ENCODE data around the gene INPP4A.

Gene INPP4A

DNA sequence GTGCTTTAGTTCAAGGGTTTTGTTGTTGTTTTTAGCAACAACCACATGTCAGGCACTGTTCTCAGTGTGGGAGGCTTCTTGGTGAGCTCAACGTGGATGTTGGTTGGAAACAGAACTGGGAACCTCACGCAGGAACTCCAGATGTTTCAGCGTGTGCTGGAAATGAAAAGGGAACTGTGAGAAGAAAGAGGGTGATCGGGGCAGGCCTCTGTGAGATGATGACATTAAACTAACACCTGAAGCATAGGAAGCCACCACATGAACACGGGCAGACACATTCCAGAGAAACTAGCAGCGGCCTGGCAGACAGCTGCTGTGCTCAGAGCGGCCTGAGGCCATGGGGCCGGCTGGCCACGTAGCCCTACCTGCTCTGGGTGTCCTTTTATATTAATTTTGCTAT lies 97.2 kb downstream of the INPP4A start:
- DNase-seq (ENCODE audit: low read depth in 1 of 2, low spot score in 1 of 2): peak; percentile 21 to 50
- H3K4me3 ChIP-seq (replicated peaks; ENCODE audit: insufficient read depth, low read length): no peak overlapping the region
- TF ChIP-seq SPI1 (IDR thresholded peaks at IDR 0.05; ENCODE audit: borderline replicate concordance, low read depth) (peak; percentile 46; the same call in 1 of the 2 replicates), POLR2AphosphoS5 (IDR thresholded peaks at IDR 0.05; ENCODE audit: low read depth) (peak; percentile 51; the same call in 1 of the 2 replicates)
- TF ChIP-seq, protein P1, sequence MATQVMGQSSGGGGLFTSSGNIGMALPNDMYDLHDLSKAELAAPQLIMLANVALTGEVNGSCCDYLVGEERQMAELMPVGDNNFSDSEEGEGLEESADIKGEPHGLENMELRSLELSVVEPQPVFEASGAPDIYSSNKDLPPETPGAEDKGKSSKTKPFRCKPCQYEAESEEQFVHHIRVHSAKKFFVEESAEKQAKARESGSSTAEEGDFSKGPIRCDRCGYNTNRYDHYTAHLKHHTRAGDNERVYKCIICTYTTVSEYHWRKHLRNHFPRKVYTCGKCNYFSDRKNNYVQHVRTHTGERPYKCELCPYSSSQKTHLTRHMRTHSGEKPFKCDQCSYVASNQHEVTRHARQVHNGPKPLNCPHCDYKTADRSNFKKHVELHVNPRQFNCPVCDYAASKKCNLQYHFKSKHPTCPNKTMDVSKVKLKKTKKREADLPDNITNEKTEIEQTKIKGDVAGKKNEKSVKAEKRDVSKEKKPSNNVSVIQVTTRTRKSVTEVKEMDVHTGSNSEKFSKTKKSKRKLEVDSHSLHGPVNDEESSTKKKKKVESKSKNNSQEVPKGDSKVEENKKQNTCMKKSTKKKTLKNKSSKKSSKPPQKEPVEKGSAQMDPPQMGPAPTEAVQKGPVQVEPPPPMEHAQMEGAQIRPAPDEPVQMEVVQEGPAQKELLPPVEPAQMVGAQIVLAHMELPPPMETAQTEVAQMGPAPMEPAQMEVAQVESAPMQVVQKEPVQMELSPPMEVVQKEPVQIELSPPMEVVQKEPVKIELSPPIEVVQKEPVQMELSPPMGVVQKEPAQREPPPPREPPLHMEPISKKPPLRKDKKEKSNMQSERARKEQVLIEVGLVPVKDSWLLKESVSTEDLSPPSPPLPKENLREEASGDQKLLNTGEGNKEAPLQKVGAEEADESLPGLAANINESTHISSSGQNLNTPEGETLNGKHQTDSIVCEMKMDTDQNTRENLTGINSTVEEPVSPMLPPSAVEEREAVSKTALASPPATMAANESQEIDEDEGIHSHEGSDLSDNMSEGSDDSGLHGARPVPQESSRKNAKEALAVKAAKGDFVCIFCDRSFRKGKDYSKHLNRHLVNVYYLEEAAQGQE (IDR thresholded peaks at IDR 0.05; ENCODE audit: insufficient replicate concordance, low read depth): no peak
- no peaks in the 10 kb centered on the region for H3K27me3 ChIP-seq (ENCODE audit: insufficient read depth, poor library complexity, severe bottlenecking)
- H3K27ac ChIP-seq (replicated peaks): 0 out of 2 replicates have a peak overlapping the region, but pooled peaks have one; percentile 3

DNA sequence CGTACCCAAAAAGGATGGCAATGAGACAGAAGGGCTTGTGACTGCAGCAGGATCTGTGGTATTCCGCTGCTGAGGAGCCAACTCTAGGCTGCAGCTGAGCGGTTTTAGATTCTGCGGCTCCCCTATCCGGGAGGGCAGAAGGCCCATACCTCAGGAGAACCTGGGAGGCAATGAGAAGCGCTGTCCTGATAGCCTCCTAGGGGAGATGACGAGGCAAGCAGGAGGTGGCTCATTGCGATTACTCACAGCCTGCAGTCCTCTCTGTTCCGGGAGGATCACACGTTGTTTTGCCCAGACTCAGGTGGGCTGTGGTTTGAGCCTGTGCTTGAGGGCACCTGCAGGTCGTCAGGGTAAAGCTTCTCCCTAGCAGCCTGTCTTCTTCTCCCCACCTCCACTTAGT lies 98.6 kb downstream of the INPP4A start:
- Histone ChIP-seq H3K27me3 (ENCODE audit: insufficient read depth, poor library complexity, severe bottlenecking) (no peaks in the 10 kb centered on the region), H3K4me3 (replicated peaks; ENCODE audit: insufficient read depth, low read length) (no peak overlapping the region), H3K27ac (replicated peaks) (no peak overlapping the region)
- TF ChIP-seq, protein P2, sequence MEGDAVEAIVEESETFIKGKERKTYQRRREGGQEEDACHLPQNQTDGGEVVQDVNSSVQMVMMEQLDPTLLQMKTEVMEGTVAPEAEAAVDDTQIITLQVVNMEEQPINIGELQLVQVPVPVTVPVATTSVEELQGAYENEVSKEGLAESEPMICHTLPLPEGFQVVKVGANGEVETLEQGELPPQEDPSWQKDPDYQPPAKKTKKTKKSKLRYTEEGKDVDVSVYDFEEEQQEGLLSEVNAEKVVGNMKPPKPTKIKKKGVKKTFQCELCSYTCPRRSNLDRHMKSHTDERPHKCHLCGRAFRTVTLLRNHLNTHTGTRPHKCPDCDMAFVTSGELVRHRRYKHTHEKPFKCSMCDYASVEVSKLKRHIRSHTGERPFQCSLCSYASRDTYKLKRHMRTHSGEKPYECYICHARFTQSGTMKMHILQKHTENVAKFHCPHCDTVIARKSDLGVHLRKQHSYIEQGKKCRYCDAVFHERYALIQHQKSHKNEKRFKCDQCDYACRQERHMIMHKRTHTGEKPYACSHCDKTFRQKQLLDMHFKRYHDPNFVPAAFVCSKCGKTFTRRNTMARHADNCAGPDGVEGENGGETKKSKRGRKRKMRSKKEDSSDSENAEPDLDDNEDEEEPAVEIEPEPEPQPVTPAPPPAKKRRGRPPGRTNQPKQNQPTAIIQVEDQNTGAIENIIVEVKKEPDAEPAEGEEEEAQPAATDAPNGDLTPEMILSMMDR (IDR thresholded peaks at IDR 0.05; ENCODE audit: insufficient read depth, low read length): no peak
- TF ChIP-seq, protein P1 (IDR thresholded peaks at IDR 0.05; ENCODE audit: insufficient replicate concordance, low read depth): no peak
- no peak for TF ChIP-seq POLR2AphosphoS5 (IDR thresholded peaks at IDR 0.05; ENCODE audit: low read depth)
- no peak for TF ChIP-seq SPI1 (IDR thresholded peaks at IDR 0.05; ENCODE audit: borderline replicate concordance, low read depth)
- no peak for TF ChIP-seq GABPA (IDR thresholded peaks at IDR 0.05; ENCODE audit: low read depth)
- no peak for DNase-seq (ENCODE audit: low read depth in 1 of 2, low spot score in 1 of 2)

DNA sequence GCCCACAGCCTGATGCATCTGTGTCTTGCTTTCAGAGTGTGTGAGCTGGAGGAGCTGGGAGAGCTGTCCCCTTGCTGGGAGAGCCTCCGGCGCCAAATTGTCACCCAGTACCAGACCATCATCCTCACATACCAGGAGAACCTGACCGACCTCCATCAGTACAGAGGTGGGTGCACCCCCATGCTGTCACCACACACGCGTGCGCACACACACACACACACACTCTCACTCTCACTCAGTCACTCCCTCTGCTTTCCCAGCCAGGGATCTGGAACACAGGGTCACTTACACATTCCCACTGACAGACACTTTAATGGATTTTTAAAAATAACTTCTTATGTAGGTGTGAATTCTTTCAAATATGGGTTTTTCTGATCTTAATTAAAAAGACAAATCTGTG lies 99.2 kb downstream of the INPP4A start:
- Histone ChIP-seq H3K27me3 (ENCODE audit: insufficient read depth, poor library complexity, severe bottlenecking) (no peaks in the 10 kb centered on the region), H3K4me3 (replicated peaks; ENCODE audit: insufficient read depth, low read length) (no peak overlapping the region), H3K27ac (replicated peaks) (no peak overlapping the region)
- TF ChIP-seq SPI1 (IDR thresholded peaks at IDR 0.05; ENCODE audit: borderline replicate concordance, low read depth) (no peak), GABPA (IDR thresholded peaks at IDR 0.05; ENCODE audit: low read depth) (no peak), POLR2AphosphoS5 (IDR thresholded peaks at IDR 0.05; ENCODE audit: low read depth) (no peak)
- TF ChIP-seq, protein P1 (IDR thresholded peaks at IDR 0.05; ENCODE audit: insufficient replicate concordance, low read depth): no peak
- TF ChIP-seq, protein P2 (IDR thresholded peaks at IDR 0.05; ENCODE audit: insufficient read depth, low read length): no peak
- DNase-seq (ENCODE audit: low read depth in 1 of 2, low spot score in 1 of 2): no peak

All from HL-60 (cell line).